Stomach (tissue), 9 donors: Measurements from ENCODE around the gene PRUNE2. TPM values are rescaled to one million over a fixed set of nuclear protein-coding genes. Genes with fewer than 3 reads are reported as not detected.

ENCODE experiments used
- DNase-seq, 2 donors: peaks; one replicate each; pipeline versions ENCODE4 v3.0.0 to v3.0.0-alpha.2; 2013 to 2019
- H3K27ac ChIP-seq, 5 donors: fragments of 200-600 bp in 4 of 5; sonication (generic) in 4 of 5; one replicate each; pipeline ENCODE4 v1.5.1; 2013 to 2019; ENCODE audit warnings: mild to moderate bottlenecking in 1 of 5, moderate library complexity in 1 of 5
- H3K27me3 ChIP-seq, 3 donors: fragments of 200-600 bp; sonication (generic); one replicate each; pipeline ENCODE4 v1.5.1; 2017 to 2019; ENCODE audit warnings: mixed run types in 1 of 3
- H3K36me3 ChIP-seq, 4 donors: fragments of 200-600 bp; sonication (generic); 1 replicate in 3 of 4; 2 replicates in 1 of 4; pipeline ENCODE4 v1.5.1; 2016 to 2019
- H3K4me1 ChIP-seq, 4 donors: fragments of 200-600 bp; sonication (generic); one replicate each; pipeline ENCODE4 v1.5.1; 2016 to 2019
- H3K4me3 ChIP-seq, 4 donors: fragments of 200-600 bp; sonication (generic) in 3 of 4; one replicate each; pipeline ENCODE4 v1.5.1; 2016 to 2019; ENCODE audit warnings: mild to moderate bottlenecking in 1 of 4
- H3K9me3 ChIP-seq, 4 donors: fragments of 200-600 bp; sonication (generic); one replicate each; pipeline ENCODE4 v1.5.1; 2016 to 2019
- EP300 ChIP-seq: sonication (generic); formaldehyde crosslinking; IDR thresholded peaks from one replicate; pipeline ENCODE4 v1.6.1; 2017; ENCODE audit warnings: antibody characterized with exemption
- POLR2A ChIP-seq, 4 donors: fragments of 450-650 bp; IDR thresholded peaks; one replicate each; pipeline ENCODE4 v1.6.1; 2016; ENCODE audit warnings: antibody characterized with exemption in 4 of 4, control low read depth in 2 of 4, mild to moderate bottlenecking in 1 of 4, moderate library complexity in 1 of 4
- POLR2AphosphoS5 ChIP-seq, 3 donors: sonication (generic); formaldehyde crosslinking; IDR thresholded peaks; one replicate each; pipeline ENCODE4 v1.6.1; 2016; ENCODE audit warnings: antibody characterized with exemption in 3 of 3
- WGBS, 5 donors: extraction: QIAGEN DNeasy Blood & Tissue Kit in 3 of 5; methylation state at CpG; one replicate each; pipeline versions ENCODE4 v1.1.5 to v1.1.7; 2013 to 2018; 5-methylcytosine and 5-hydroxymethylcytosine counted together
- intact Hi-C: fragments of 100-400 bp; cut with DNase I; formaldehyde crosslinking; loops from one replicate; pipeline ENCODE4 v1.15.1; 2023; ENCODE audit warnings: low total_unique reads
- polyA plus RNA-seq, 3 donors: library from polyadenylated mRNA; stranded (reverse); fragments of 200-250 nt; gene quantifications; one replicate each; pipeline ENCODE4 v1.2.3, GENCODE V29; 2013
- total RNA-seq, 5 donors: library from RNA; depleted of rRNA; stranded (reverse); fragments of >200 nt; gene quantifications; one replicate each; pipeline versions ENCODE4 v1.1.0 to v1.2.3, GENCODE V29; 2014 to 2016
- TF ChIP-seq, protein P1 (sequence below), 7 experiments: fragments of 450-650 bp in 4 of 7; fragments of 200-600 bp in 3 of 7; sonication (generic) in 3 of 7; IDR thresholded peaks; one replicate each; pipeline ENCODE4 v1.5.1; 2016 to 2019; ENCODE audit warnings: antibody characterized with exemption in 7 of 7, control low read depth in 2 of 7, mild to moderate bottlenecking in 1 of 7
- donor health status: healthy with polysubstance abuse.
- donor health status: Bipolar disorder and iron deficiency.
- donor health status: healthy.

Gene PRUNE2
- total and polyA plus RNA-seq, 8 donors: 2.6 to 311 (median 75.4) TPM

DNA sequence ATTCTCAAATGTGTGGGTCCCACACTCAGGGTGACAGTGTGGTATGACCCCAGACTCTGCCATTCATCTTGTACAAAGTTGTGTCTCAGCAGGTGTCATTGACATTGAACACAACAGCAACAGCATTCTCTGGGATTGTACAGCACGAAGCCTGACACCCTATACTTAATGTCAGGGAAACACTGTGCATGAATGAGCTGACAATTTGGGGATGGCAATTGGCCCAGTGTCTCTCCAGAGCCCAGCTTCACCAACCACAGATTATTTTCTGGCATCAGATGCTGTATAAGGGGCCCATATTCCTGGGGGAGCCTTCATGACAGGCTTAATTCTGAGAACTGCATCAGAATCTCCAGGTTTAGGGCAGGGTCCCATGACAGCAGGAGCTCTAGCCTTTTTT lies 303.7 kb downstream of the PRUNE2 start:
- 85 to 100% (median 89%) methylated on average over 1 of the region's 1 CpG for WGBS, 5 donors
- Histone ChIP-seq H3K36me3 (no peaks in the 10 kb centered on the region), H3K27ac (no peak overlapping the region), H3K9me3 (no peaks in the 10 kb centered on the region), H3K4me1 (no peaks in the 10 kb centered on the region), H3K4me3 (no peak overlapping the region), H3K27me3 (no peaks in the 10 kb centered on the region)
- no peak for DNase-seq
- no peak for TF ChIP-seq POLR2AphosphoS5 (IDR thresholded peaks at IDR 0.05)
- TF ChIP-seq EP300: no peak
- no peak for TF ChIP-seq POLR2A (IDR thresholded peaks at IDR 0.05)
- TF ChIP-seq, protein P1, sequence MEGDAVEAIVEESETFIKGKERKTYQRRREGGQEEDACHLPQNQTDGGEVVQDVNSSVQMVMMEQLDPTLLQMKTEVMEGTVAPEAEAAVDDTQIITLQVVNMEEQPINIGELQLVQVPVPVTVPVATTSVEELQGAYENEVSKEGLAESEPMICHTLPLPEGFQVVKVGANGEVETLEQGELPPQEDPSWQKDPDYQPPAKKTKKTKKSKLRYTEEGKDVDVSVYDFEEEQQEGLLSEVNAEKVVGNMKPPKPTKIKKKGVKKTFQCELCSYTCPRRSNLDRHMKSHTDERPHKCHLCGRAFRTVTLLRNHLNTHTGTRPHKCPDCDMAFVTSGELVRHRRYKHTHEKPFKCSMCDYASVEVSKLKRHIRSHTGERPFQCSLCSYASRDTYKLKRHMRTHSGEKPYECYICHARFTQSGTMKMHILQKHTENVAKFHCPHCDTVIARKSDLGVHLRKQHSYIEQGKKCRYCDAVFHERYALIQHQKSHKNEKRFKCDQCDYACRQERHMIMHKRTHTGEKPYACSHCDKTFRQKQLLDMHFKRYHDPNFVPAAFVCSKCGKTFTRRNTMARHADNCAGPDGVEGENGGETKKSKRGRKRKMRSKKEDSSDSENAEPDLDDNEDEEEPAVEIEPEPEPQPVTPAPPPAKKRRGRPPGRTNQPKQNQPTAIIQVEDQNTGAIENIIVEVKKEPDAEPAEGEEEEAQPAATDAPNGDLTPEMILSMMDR (IDR thresholded peaks at IDR 0.05): no peak
- intact Hi-C loops: no loop called here

- H3K27me3 ChIP-seq: no peaks in the 10 kb centered on the region
- peak in 1 of 2 donors; percentile 43 for DNase-seq
- TF ChIP-seq, protein P1 (IDR thresholded peaks at IDR 0.05): no peak
- TF ChIP-seq POLR2A (IDR thresholded peaks at IDR 0.05): no peak
- no peak for TF ChIP-seq EP300
- no peak for TF ChIP-seq POLR2AphosphoS5 (IDR thresholded peaks at IDR 0.05)
- H3K27ac ChIP-seq: no peak overlapping the region
- peaks cover 0 to 6% (median 0%) of the 10 kb centered on the region in 4 donors for H3K4me1 ChIP-seq
- WGBS, 5 donors: 31 to 58% (median 49%) methylated on average over 2 of the region's 2 CpGs
- H3K4me3 ChIP-seq: no peak overlapping the region
- intact Hi-C loops: no loop called here
- H3K9me3 ChIP-seq: no peaks in the 10 kb centered on the region
- H3K36me3 ChIP-seq: no peaks in the 10 kb centered on the region
Observed at GRCh38 chr9:76600007-76600615, 305.8 kb downstream of the PRUNE2 start.

GRCh38 chr9:76598981-76599380 lies 306.9 kb downstream of the PRUNE2 start:
- Histone ChIP-seq H3K36me3 (no peaks in the 10 kb centered on the region), H3K4me1 (peaks cover 0 to 6% (median 0%) of the 10 kb centered on the region in 4 donors), H3K27me3 (no peaks in the 10 kb centered on the region), H3K27ac (no peak overlapping the region), H3K9me3 (no peaks in the 10 kb centered on the region), H3K4me3 (no peak overlapping the region)
- intact Hi-C loops: no loop called here
- TF ChIP-seq POLR2A (IDR thresholded peaks at IDR 0.05) (no peak), EP300 (no peak), POLR2AphosphoS5 (IDR thresholded peaks at IDR 0.05) (no peak)
- TF ChIP-seq, protein P1 (IDR thresholded peaks at IDR 0.05): no peak
- no peak for DNase-seq
- WGBS, 5 donors: 63 to 74% (median 68%) methylated on average over 4 of the region's 4 CpGs

DNA sequence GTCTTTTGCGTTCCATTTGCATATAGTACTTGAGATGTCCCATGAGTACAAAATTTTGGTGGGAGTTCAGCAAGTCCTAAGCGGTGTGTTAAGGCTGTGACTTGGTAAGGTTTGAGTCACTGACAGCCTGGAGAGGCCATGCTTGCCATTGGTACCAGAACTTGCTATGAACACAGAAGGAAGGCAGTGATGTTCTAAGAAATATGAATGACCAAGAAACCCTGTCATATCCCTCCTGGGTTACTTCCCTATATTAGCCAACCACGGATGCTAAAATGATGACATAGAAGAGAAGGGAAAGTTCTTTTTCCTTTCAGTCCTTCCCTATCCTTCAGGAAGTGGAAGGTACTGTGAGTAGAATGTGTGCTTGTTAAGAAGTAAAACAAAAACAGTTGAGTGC lies 310.3 kb downstream of the PRUNE2 start:
- no peaks in the 10 kb centered on the region for H3K9me3 ChIP-seq
- H3K36me3 ChIP-seq: no peaks in the 10 kb centered on the region
- no peak overlapping the region for H3K4me3 ChIP-seq
- intact Hi-C loops: no loop called here
- TF ChIP-seq EP300 (no peak), POLR2A (IDR thresholded peaks at IDR 0.05) (no peak), POLR2AphosphoS5 (IDR thresholded peaks at IDR 0.05) (no peak)
- TF ChIP-seq, protein P1 (IDR thresholded peaks at IDR 0.05): no peak
- peaks cover 0 to 28% (median 9%) of the 10 kb centered on the region in 4 donors for H3K4me1 ChIP-seq
- no peak for DNase-seq
- no peaks in the 10 kb centered on the region for H3K27me3 ChIP-seq
- H3K27ac ChIP-seq: no peak overlapping the region
- WGBS, 5 donors: 57 to 79% (median 76%) methylated on average over 3 of the region's 3 CpGs
